GM19438 (cell line): ENCODE results near the gene SPATA18.
"Not testable (repeated sequence)": the region's sequence is repeated elsewhere in the genome, so short reads cannot be mapped to it uniquely, and the experiment has no call there.

Experiments
- ATAC-seq: cut with Tn5 transposase; IDR thresholded peaks from one replicate; pipeline ENCODE4 v1.9.1; 2021; ENCODE audit warnings: low read depth; ENCODE audit not compliant: unreplicated experiment

SPATA18 gene

DNA sequence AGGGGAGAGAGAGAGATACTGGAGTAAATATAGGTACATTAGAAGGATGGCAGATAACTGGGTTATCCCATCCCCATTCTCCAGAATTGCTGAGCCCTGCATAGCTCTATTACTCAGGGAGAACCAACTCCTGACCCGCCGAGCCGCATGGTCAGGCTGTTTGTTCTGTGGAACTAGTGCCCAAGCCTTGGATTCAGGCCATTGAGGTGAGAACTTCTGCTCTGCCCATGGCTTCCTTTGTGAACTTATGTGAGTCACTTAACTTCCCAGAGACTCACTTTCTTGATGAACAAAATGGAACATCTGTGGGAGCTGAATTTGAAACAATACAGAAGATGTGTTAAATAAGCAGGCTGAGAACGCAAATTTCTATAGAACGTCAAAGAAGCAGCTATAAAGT is 54.2 kb downstream of the SPATA18 start:
- no peak for ATAC-seq

DNA sequence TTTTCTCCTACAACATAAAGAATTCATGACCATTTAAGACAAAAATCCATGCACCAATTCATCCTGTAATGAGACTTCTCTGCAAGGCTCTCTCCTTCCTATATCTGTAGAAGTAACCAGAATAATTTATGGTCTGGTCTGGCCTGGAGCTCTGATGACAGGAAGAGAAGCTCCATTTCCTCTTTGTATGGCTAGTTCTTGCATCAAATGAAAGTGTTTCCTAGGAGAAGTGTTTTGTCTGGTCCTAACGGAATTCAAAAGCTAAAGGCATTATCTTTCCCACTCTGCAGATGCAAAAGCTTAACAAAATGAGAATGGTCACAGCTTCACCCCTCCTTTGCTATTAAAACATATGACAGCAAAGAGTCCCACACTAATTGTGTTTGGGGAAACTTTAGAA is 55.1 kb downstream of the SPATA18 start:
- ATAC-seq, result no peak

DNA sequence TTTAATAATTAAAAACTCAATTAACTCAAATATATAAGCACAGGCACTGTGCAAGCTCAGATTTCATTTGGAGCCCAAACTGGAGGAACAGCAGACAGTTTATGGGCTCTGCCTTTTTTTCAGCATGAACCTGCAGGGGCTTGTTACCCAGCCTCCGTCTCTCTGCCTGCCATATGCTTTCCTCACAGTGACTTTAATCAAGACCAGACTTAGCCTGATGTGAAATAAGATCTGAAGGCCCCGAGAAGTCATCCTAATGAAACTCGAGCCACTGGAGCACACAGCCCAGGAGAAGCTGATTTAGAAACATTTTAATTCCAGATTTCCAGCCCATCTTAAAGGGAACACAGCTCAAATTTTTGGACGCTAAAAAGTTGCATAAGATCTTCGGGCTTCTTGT is 55.6 kb downstream of the SPATA18 start:
- ATAC-seq, result no peak

DNA sequence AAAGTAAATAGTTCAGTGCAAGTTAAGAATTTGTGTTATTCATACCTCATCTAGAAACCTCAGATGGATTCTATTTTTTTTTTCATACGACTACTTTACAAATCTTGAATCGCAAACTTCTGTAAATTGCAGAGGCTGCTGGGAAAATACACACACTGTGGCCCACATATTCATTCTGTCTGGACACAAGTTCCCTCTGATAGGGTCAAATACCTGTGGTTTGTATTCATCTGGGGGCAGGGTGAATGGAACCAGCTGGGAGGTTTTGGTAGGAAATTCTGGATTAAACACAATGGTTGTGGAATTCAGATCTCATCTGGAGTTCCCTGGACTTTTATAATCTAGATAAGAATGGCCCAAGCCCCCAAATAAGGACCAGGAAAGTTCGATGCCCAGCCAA is 56.2 kb downstream of the SPATA18 start:
- ATAC-seq, result no peak

DNA sequence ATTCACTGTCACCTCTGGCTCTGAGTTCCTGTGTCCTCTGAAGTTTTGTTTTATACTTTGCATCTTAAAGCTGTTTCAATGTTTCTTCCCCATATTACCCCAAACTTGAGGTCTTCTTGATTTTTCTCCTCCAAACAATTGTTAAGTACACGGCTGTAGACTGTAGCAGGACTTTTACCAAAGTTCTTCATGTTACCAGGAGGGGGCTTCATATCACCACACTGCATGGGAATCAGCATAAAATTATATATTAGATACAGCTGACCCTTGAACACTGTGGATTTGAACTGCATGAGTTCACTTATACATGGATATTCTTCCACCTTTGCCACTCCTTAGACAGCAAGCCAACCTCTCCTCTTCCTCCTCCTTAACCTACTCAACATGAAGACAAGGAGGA is 56.6 kb downstream of the SPATA18 start:
- no peak for ATAC-seq

DNA sequence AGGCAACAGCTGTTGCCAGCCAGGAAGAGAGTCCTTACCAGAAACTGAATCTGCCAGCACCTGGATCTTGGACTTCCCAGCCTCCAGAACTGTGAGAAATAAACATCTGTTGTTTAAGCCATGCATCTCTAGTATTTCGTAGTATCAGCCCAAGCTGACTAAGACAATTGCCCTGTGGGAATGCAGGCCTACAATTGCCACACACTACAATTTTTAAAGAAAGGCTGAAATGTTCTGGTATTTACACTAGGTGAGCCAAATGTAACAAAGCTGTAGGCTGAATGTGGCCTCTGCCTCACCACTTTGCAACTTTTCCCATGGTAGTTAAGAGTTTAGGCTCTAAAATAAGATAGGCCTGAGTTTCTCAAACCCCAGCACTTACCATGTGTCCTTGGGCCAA is 59.1 kb downstream of the SPATA18 start:
- ATAC-seq, result no peak

DNA sequence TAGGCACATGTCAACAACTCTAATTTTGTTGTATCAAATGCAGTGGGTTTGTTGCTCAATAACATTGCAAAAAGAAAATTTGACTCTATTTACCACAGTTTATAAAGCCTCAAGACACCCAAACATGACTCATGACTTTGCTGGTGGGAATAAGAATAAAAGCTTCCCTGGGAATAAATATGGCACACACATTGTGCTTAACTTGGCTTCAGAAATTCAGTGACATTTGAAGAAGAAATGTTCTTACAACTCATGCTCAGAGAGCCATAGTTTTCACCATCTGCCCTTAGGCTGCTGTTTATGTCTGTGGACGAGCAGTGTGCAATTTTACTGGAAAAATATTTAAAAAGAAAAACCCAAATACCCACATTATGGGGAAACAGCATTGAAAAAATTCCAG is 60.9 kb downstream of the SPATA18 start:
- no peak for ATAC-seq

DNA sequence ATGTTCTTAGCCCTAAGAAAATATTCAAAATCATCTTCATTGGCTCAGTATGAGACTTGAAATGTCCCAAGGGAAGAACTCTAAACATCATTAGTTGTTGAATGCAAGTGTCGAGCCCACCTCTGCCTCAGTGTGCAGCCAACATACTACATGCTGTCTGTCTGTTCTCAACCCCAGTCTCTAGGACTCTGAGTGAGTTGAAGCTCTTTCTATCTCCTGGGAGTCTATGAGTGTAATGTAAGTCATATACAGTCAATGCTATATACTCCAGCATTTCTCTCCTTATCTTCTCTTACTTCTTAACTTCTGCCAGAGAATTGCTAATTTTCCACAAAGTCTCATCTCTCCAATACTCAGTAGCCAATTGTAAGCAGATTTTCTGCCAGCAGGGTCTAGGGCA is 61.3 kb downstream of the SPATA18 start:
- no peak for ATAC-seq

DNA sequence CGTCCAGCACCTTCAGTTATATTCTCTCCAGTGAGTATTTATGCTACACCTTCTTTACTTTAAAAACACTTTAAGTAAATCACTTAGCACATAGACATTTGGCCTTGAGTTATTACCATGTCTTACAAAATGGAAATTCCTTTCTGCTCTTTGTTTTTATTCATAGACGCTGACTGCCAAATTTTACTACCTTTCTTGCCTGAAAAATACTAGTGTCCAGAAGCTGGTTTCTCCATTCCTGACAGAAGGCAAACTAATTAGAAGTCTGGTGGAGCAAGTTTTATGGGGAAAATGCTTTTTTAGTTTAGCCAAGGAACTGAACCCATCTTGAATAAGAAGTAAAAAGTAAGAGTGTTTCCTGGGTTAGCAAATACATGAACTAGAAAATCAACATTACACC is 65.5 kb downstream of the SPATA18 start:
- ATAC-seq, result no peak

DNA sequence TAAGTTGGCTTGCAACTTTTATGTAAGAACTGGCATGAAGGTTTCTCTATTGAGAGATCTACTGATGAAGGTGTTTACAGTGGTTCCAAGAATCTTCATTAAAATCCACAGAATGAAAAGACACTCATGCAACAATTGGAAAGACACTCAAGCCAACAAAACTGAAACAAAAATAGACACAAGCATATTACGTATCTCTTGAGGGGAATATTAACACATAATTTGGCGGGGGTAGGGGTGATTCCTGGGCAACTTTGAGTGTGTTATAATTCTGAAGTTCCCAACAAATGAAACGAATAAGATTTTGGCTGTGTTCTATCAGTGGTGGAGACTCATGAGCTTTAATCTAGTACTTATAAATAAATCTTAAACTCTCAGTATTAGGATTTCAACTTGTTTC is 75.1 kb downstream of the SPATA18 start:
- ATAC-seq, result no peak

DNA sequence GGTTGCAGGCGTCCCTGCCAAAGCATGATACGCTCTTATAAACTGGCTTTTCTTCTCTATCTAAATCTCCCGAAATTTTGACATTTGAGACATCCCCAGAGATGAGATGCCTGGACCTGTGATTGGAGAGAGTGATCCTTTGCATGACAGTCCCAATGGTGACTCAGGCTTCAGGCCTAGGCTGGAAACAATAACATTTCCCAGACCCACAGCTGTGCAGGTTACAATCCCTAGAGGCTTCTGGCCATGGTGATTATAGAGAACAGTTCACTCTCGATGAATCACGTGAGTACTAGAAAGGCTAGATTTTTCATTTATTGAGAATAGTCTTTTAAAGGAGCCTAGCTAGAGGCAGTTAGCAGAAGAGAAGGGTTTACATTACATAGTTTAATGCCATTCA is 75.9 kb downstream of the SPATA18 start:
- no peak for ATAC-seq

DNA sequence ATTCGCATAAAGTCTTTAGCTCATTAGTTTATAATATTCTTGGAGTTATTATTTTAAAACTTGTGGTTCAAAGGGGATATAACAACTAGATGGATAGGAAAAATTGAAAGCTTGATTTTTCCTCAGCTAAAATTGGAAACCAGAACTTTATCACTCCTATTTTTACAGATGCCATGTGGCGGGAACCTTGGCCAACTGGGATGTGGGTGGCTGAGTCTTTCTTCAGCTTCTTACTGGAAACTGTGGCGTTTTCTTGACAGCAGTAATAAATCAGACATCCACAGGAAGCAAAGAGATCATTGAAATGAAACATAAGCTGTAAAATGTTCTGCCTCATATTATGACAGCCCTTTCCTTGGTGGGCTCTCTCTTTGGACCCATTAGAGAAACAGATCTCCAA is 84.1 kb downstream of the SPATA18 start:
- ATAC-seq, result no peak

DNA sequence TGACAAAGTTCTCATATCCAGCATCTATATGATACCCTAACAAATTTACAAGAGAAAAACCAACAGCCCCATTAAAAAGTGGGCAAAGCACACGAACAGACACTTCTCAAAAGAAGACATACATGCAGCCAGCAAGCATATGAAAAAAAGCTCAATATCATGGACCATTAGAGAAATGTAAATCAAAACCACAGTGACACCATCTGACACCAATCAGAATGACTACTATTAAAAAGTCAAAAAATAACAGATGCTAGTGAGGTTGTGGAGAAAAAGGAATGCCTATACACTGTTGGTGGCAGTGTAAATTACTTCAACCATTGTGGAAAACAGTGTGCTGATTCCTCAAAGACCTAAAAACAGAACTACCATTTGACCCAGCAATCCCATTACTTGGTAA is 86.0 kb downstream of the SPATA18 start:
- not testable (repeated sequence) for ATAC-seq

DNA sequence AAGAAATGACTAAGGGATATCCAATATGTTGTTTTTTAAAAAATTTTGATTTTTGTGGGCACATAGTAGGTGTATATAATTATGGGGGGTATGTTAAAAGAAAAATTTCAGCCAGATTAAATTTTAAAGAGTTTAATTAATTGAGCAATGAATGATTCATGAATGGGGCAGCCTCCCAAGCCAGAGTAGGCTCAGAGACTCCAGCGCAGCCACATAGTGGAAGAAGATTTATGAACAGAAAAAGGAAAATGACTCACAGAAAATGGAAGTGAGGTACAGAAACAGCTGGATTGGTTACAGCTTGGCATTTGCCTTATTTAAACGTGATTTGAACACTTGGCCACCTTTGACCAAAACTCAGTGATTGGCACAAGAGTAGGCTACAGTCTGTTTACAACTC is 91.7 kb downstream of the SPATA18 start:
- no peak for ATAC-seq

DNA sequence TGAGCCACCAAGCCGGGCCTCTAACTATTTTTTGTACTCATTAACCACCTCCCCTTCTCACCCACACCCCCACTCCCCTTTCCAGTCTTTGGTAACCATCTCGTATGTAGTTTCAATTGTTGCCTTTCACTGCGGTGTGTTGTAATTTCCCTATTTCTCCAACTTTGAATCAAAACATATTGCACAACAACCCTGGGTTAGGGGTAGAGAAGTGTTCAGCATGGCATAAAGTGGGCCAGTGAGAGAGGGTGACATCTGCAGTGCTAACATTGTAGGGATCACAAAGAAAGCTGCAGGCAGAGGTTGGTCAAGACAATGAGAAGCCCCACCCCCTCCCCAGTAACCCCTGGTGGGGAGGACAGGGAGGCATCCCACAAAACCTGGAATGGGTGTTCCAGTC is 92.7 kb downstream of the SPATA18 start:
- ATAC-seq, result no peak

DNA sequence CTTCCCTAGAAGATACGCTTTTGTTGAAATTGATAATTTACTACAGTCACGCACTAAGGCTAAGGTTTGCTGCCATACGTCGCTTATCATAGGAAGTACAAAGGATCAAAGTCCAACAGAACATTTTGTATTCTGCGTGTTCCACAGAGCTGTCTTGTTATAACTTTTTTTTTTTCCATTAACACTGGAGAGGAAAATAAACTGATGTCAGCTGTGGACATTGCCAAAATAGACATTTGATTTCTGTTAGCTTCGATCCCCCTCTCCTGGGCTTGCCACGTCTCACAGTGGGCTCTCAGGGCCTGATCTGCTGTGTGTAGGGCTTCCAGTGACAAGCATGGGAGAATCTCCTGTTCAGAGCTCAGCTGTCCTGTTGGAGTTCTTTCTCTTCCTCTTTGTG is 93.3 kb downstream of the SPATA18 start:
- ATAC-seq, result no peak
